Measurements from ENCODE around the gene CHCHD4.

Gene CHCHD4

DNA sequence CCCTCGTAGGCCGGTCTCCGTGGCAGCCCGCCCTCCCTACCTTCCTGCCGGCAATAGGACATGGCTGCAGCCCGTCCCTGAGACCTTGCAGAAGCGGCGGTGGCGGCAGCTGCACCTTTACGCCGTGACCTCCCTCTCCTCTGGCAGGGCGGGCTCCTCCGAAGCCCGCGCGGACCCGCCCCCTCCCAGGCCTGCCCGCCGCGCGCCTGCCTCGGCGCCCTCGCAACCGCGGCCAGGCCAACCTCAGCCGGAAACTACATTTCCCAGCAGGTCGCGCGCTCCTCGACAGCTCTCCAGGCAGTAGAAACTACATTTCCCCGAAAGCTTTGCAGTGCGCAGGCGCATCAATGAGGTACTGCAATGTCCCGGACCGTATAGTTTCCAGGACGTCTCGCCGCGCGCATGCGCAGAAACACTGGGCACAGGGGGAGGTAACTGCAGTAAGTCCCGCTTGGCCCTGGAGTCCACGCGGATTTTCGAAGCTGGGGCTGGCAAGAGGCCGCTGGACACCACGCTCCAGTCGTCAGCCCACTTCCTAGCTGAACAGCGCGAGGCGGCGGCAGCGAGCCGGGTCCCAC lies at the start of gene CHCHD4, which contains the start of gene TMEM43:
Gene CHCHD4, minus strand, starts transcription at position 256 of the 578 bp plus-strand sequence. Its CDS starts 194 bp downstream, at position 62.
Gene TMEM43, plus strand, starts transcription at position 438 of the 578 bp plus-strand sequence. CDS start 142 bp downstream, outside the sequence.
- peak; percentile 99 for DNase-seq (ENCODE audit: low read depth)
- TF ChIP-seq, protein P1, sequence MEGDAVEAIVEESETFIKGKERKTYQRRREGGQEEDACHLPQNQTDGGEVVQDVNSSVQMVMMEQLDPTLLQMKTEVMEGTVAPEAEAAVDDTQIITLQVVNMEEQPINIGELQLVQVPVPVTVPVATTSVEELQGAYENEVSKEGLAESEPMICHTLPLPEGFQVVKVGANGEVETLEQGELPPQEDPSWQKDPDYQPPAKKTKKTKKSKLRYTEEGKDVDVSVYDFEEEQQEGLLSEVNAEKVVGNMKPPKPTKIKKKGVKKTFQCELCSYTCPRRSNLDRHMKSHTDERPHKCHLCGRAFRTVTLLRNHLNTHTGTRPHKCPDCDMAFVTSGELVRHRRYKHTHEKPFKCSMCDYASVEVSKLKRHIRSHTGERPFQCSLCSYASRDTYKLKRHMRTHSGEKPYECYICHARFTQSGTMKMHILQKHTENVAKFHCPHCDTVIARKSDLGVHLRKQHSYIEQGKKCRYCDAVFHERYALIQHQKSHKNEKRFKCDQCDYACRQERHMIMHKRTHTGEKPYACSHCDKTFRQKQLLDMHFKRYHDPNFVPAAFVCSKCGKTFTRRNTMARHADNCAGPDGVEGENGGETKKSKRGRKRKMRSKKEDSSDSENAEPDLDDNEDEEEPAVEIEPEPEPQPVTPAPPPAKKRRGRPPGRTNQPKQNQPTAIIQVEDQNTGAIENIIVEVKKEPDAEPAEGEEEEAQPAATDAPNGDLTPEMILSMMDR (IDR thresholded peaks at IDR 0.05; ENCODE audit: insufficient read depth, low read depth, low read length, missing control alignments), result no peak
- peak within 1 kb of the TSS; percentile 89 for H3K4me3 ChIP-seq (ENCODE audit: low read depth, low read length)

DNA sequence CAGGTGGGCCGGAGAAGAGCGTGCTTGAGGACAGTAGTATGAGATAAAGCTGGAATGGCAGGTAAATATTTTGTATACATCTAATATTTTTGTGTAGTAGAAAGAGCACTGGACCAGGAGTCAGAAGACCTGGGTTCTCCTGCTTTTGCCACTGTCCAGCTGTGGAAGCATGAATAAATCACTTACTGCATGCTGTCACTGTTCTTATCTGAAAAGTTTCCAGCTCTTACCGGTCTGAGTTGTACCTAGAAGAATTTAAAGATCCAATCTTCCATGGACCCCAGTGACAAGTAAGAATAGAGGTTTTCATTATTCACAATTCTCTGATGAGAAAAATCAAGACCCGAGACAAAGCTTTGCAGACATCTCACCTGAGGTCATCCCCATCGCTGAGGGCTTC lies 47.8 kb upstream of the CHCHD4 start:
- TF ChIP-seq, protein P1 (IDR thresholded peaks at IDR 0.05; ENCODE audit: insufficient read depth, low read depth, low read length, missing control alignments), result no peak
- DNase-seq (ENCODE audit: low read depth), result no peak
- H3K4me3 ChIP-seq (ENCODE audit: low read depth, low read length), result no peak overlapping the region

DNA sequence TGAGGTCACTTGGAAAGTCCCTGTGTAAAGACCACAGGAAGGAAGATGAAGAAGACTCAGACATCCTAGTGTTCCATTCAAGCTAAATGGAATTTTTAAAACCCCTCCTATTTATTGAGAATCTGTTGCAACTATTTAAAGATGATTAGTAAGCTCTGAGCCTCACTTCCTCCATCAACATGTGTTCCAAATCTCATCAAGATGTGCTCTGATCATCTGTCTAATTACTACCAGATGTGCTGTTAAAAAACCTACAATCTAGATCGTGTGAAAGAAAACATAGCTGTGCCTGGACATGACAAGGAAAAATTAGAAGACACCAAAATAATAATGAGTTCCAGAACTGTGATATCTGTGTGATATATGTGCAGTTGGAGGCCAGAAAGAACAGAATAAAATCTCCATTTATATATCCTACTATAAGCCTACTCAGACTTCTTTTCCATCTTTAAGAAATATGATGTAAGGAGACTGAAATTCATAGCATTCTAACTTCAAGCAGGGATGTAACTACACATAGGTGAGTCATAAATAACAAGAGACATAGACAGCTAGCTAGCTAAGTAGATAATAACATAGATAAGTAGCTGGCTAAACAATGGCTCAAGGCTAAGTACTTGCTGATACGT lies 46.0 kb upstream of the CHCHD4 start:
- TF ChIP-seq, protein P1 (IDR thresholded peaks at IDR 0.05; ENCODE audit: insufficient read depth, low read depth, low read length, missing control alignments), result no peak
- no peak for DNase-seq (ENCODE audit: low read depth)
- no peak overlapping the region for H3K4me3 ChIP-seq (ENCODE audit: low read depth, low read length)

- no peak for DNase-seq (ENCODE audit: low read depth)
- TF ChIP-seq, protein P1 (IDR thresholded peaks at IDR 0.05; ENCODE audit: insufficient read depth, low read depth, low read length, missing control alignments), result no peak
- no peak overlapping the region for H3K4me3 ChIP-seq (ENCODE audit: low read depth, low read length)
Measured at GRCh38 chr3:14169871-14170270, 45.2 kb upstream of the CHCHD4 start.

DNA sequence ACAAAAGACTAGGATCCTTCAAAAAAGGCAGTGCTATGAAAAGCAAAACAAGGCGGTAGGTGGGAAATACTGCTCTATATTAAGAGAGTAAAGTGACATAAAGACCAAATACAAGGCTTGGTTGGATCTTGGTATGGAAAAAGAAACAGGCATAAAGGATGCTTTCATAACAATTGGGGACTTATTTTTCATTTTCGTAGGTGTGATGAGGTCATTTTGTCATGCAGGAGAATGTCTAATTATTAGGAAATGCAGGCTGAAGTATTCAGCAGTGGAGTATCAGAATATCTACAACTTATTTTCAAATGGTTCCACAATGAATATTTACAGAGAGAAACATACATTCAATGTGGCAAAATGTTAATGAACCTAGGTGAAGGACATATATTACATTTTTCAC lies 44.8 kb upstream of the CHCHD4 start:
- DNase-seq (ENCODE audit: low read depth), result no peak

GRCh38 chr3:14166877-14167603 lies 42.4 kb upstream of the CHCHD4 start:
- DNase-seq (ENCODE audit: low read depth), result no peak
- TF ChIP-seq, protein P1 (IDR thresholded peaks at IDR 0.05; ENCODE audit: insufficient read depth, low read depth, low read length, missing control alignments), result no peak
- no peak overlapping the region for H3K4me3 ChIP-seq (ENCODE audit: low read depth, low read length)

More for the DNA sequence above, 44.8 kb upstream of the CHCHD4 start:
- TF ChIP-seq, protein P1 (IDR thresholded peaks at IDR 0.05; ENCODE audit: insufficient read depth, low read depth, low read length, missing control alignments), result no peak
- H3K4me3 ChIP-seq (ENCODE audit: low read depth, low read length), result no peak overlapping the region
